Measurements from ENCODE around the gene ATCAY. TPM values are rescaled to one million over a fixed set of nuclear protein-coding genes. Genes with fewer than 3 reads are reported as not detected.

The ATCAY gene
- total and polyA plus RNA-seq, 4 experiments from 2014 or later: not detected

DNA sequence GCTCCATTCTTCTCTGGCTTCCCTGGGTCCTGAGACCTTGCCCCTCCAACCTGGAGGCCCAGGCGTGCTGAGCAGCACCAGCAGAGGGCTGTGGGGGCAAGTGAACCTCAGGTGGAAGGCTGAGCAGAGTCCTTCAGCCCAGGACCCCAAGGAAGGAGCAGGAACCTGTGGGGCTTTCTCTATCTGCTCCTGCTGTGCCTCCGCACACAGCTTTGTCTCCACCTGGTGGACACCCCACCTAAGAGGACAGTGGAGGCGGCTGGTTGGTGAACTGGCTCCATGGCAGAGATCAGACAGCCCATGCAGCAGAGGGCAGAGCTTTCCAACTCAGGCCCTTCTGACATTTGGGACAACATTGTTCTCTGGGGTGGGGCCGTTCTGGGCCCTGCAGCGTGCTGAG lies 31.4 kb upstream of the ATCAY start:
- Mint-ChIP-seq H3K27ac (no peak overlapping the region), H3K27me3 (peaks cover 0 to 1% of the 10 kb centered on the region in 2 donors), H3K9me3 (peaks cover 0 to 10% (median 3%) of the 10 kb centered on the region in 8 donors), H3K4me3 (no peak overlapping the region), H3K36me3 (no peaks in the 10 kb centered on the region), H3K4me1 (no peaks in the 10 kb centered on the region)
- H3K27ac ChIP-seq (ENCODE audit: low read depth, low read length): no peak overlapping the region
- CTCF ChIA-PET (ENCODE audit: partially characterized antibody): interaction anchor here (1.2 to 1.4 kb wide), 3 partner anchors 9 to 109 kb away, joined by 3 to 4 read pairs (median 3); no protein-coding TSS in a partner anchor
- no peak overlapping the region for H3K4me3 ChIP-seq (ENCODE audit: low read length in 2 of 2)
- no peaks in the 10 kb centered on the region for H3K4me1 ChIP-seq (ENCODE audit: insufficient read depth, low read length)
- no peaks in the 10 kb centered on the region for H3K36me3 ChIP-seq (ENCODE audit: insufficient read depth, low read length)
- H3K9me3 ChIP-seq (ENCODE audit: control insufficient read depth in 1 of 2, low read length in 2 of 2): no peaks in the 10 kb centered on the region
- POLR2A ChIA-PET (ENCODE audit: partially characterized antibody): interaction anchor here (0.5 kb wide), 1 partner anchor 10 kb away, joined by 4 read pairs; no protein-coding TSS in a partner anchor
- peak in 4 of 5 donors; percentile 23 to 35 (median 30) for DNase-seq
- intact Hi-C loops (cut with micrococcal nuclease): no loop called here
- H3K27me3 ChIP-seq (ENCODE audit: insufficient read depth, low read length): no peaks in the 10 kb centered on the region

- POLR2A ChIA-PET (ENCODE audit: partially characterized antibody): no interaction called here
- Histone ChIP-seq H3K36me3 (ENCODE audit: insufficient read depth, low read length) (no peaks in the 10 kb centered on the region), H3K27ac (ENCODE audit: low read depth, low read length) (no peak overlapping the region), H3K9me3 (ENCODE audit: control insufficient read depth in 1 of 2, low read length in 2 of 2) (no peaks in the 10 kb centered on the region), H3K4me1 (ENCODE audit: insufficient read depth, low read length) (no peaks in the 10 kb centered on the region), H3K4me3 (ENCODE audit: low read length in 2 of 2) (no peak overlapping the region), H3K27me3 (ENCODE audit: insufficient read depth, low read length) (no peaks in the 10 kb centered on the region)
- no peaks in the 10 kb centered on the region for H3K4me1 Mint-ChIP-seq
- peaks cover 0 to 1% of the 10 kb centered on the region in 2 donors for H3K27me3 Mint-ChIP-seq
- no peaks in the 10 kb centered on the region for H3K36me3 Mint-ChIP-seq
- H3K9me3 Mint-ChIP-seq: peaks cover 0 to 10% (median 3%) of the 10 kb centered on the region in 8 donors
- intact Hi-C loops (cut with micrococcal nuclease): loop anchor here (10.0 kb wide), 1 partner anchor 355 kb away; no protein-coding TSS in a partner anchor
- DNase-seq: no peak
- CTCF ChIA-PET (ENCODE audit: partially characterized antibody): interaction anchor here (1.2 to 1.3 kb wide), 2 partner anchors 13 to 110 kb away, joined by 3 to 4 read pairs; no protein-coding TSS in a partner anchor
- peak overlapping the region in 1 of 7 donors; percentile 49 for H3K27ac Mint-ChIP-seq
- no peak overlapping the region for H3K4me3 Mint-ChIP-seq
Observed at GRCh38 chr19:3849787-3850186, 30.7 kb upstream of the ATCAY start.

DNA sequence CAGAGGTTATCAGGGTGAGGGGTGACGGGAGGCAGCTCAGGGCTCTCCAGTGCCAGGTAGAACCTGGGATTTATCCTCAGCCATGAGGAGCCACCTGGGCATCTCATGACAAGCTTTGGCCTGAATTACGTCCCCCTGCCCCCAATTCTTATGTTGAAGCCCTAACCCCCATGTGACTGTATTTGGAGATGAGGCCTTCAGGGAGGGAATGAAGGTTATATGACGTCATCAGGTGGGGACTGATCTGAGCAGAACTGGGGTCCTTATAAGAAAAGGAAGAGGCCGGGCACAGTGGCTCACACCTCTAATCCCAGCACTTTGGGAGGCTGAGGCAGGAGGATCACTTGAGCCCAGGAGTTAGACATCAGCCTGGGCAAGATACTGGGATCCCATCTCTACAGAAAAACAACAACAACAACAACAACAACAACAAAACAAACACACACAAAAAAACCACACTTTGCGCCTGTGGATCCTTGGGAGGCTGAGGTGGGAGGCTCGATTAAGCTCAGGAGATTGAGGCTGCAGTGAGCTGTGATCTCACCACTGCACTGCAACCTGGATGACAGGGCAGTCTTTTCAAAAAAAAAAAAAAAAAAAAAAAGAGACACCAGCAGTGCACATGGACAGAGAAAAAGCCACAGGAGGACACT lies 30.0 kb upstream of the ATCAY start:
- no peaks in the 10 kb centered on the region for H3K4me1 ChIP-seq (ENCODE audit: insufficient read depth, low read length)
- intact Hi-C loops (cut with micrococcal nuclease): loop anchor here (10.0 kb wide), 1 partner anchor 354 kb away; no protein-coding TSS in a partner anchor
- peak overlapping the region in 1 of 7 donors; percentile 49 for H3K27ac Mint-ChIP-seq
- H3K4me1 Mint-ChIP-seq: peaks cover 0 to 2% (median 0%) of the 10 kb centered on the region in 4 donors
- H3K4me3 ChIP-seq (ENCODE audit: low read length in 2 of 2): no peak overlapping the region
- H3K9me3 ChIP-seq (ENCODE audit: control insufficient read depth in 1 of 2, low read length in 2 of 2): no peaks in the 10 kb centered on the region
- no peaks in the 10 kb centered on the region for H3K36me3 Mint-ChIP-seq
- H3K27me3 Mint-ChIP-seq: peaks cover 0 to 1% of the 10 kb centered on the region in 2 donors
- no peaks in the 10 kb centered on the region for H3K27me3 ChIP-seq (ENCODE audit: insufficient read depth, low read length)
- peaks cover 0 to 10% (median 3%) of the 10 kb centered on the region in 8 donors for H3K9me3 Mint-ChIP-seq
- ChIA-PET CTCF (ENCODE audit: partially characterized antibody) (interaction anchor here (1.2 to 1.3 kb wide), 2 partner anchors 13 to 111 kb away, joined by 3 to 4 read pairs; no protein-coding TSS in a partner anchor), POLR2A (ENCODE audit: partially characterized antibody) (no interaction called here)
- H3K36me3 ChIP-seq (ENCODE audit: insufficient read depth, low read length): no peaks in the 10 kb centered on the region
- DNase-seq: no peak
- no peak overlapping the region for H3K27ac ChIP-seq (ENCODE audit: low read depth, low read length)
- H3K4me3 Mint-ChIP-seq: no peak overlapping the region

DNA sequence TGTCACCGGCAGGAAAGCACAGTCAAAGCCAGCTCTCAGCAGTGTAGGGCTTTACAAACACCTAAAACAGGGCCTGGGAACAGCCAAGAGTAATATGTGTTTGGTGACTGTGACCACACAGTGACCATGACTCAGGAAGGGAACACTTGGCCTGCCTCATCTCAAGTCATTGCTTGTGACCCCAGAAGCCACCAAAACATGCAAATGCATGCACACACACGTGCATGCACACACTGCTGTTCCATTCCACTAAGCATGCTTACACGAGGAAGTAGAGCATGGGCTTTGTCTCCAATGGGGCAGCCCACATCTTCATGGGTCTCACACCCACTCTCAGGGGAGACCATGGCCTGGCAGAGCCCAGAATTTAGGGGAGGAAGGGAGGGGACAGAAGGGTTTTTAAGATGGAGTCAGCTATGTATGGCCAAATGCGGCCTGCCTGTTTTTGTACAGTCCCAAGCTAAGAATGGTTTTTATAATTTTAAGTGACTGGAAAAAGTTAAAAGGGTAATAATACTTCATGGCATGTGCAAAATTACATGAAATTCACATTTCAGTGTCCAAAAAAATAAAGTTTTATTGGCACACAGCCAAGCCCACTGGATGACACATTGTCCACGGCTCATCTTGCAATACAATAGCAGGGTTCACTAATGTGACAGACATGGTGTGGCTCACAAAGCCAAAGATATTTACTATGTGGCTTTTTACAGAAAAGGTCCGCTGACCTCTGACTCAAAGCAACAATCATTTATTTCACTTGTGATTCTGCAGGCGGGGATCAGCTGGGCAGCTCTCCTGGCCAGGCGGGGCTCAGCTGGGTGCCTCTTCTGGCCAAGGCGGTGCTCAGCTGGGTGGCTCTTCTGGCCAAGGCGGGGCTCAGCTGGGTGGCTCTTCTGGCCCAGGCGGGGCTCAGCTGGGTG lies 29.0 kb upstream of the ATCAY start:
- Mint-ChIP-seq H3K4me1 (peaks cover 0 to 2% (median 0%) of the 10 kb centered on the region in 4 donors), H3K27ac (no peak overlapping the region), H3K9me3 (peaks cover 0 to 10% (median 3%) of the 10 kb centered on the region in 8 donors), H3K36me3 (no peaks in the 10 kb centered on the region), H3K4me3 (no peak overlapping the region), H3K27me3 (peaks cover 0 to 1% of the 10 kb centered on the region in 2 donors)
- CTCF ChIA-PET (ENCODE audit: partially characterized antibody): interaction anchor here (0.9 to 1.5 kb wide), 2 partner anchors 134 to 351 kb away, joined by 3 to 4 read pairs; partner anchors contain the start of gene EEF2
- intact Hi-C loops (cut with micrococcal nuclease): loop anchor here (10.0 kb wide), 1 partner anchor 353 kb away; no protein-coding TSS in a partner anchor
- no peaks in the 10 kb centered on the region for H3K36me3 ChIP-seq (ENCODE audit: insufficient read depth, low read length)
- H3K27ac ChIP-seq (ENCODE audit: low read depth, low read length): no peak overlapping the region
- H3K4me1 ChIP-seq (ENCODE audit: insufficient read depth, low read length): no peaks in the 10 kb centered on the region
- no peak for DNase-seq
- H3K27me3 ChIP-seq (ENCODE audit: insufficient read depth, low read length): no peaks in the 10 kb centered on the region
- no peak overlapping the region for H3K4me3 ChIP-seq (ENCODE audit: low read length in 2 of 2)
- H3K9me3 ChIP-seq (ENCODE audit: control insufficient read depth in 1 of 2, low read length in 2 of 2): no peaks in the 10 kb centered on the region
- POLR2A ChIA-PET (ENCODE audit: partially characterized antibody): no interaction called here

- Mint-ChIP-seq H3K4me3 (no peak overlapping the region), H3K27ac (peak overlapping the region in 1 of 7 donors; percentile 68), H3K36me3 (no peaks in the 10 kb centered on the region), H3K4me1 (peaks cover 0 to 2% (median 0%) of the 10 kb centered on the region in 4 donors), H3K9me3 (peaks cover 0 to 10% (median 3%) of the 10 kb centered on the region in 8 donors), H3K27me3 (no peaks in the 10 kb centered on the region)
- Histone ChIP-seq H3K4me3 (ENCODE audit: low read length in 2 of 2) (no peak overlapping the region), H3K27ac (ENCODE audit: low read depth, low read length) (no peak overlapping the region), H3K9me3 (ENCODE audit: control insufficient read depth in 1 of 2, low read length in 2 of 2) (no peaks in the 10 kb centered on the region), H3K4me1 (ENCODE audit: insufficient read depth, low read length) (no peaks in the 10 kb centered on the region), H3K27me3 (ENCODE audit: insufficient read depth, low read length) (no peaks in the 10 kb centered on the region), H3K36me3 (ENCODE audit: insufficient read depth, low read length) (no peaks in the 10 kb centered on the region)
- ChIA-PET CTCF (ENCODE audit: partially characterized antibody) (interaction anchor here (0.9 to 1.5 kb wide), 2 partner anchors 133 to 351 kb away, joined by 3 to 4 read pairs; partner anchors contain the start of gene EEF2), POLR2A (ENCODE audit: partially characterized antibody) (no interaction called here)
- intact Hi-C loops (cut with micrococcal nuclease): loop anchor here (10.0 kb wide), 1 partner anchor 353 kb away; no protein-coding TSS in a partner anchor
- no peak for DNase-seq
Observed at GRCh38 chr19:3852177-3852511, 28.3 kb upstream of the ATCAY start.

GRCh38 chr19:3852614-3853254 lies 27.8 kb upstream of the ATCAY start:
- intact Hi-C loops (cut with micrococcal nuclease): loop anchor here (10.0 kb wide), 1 partner anchor 352 kb away; no protein-coding TSS in a partner anchor
- no peak overlapping the region for H3K4me3 ChIP-seq (ENCODE audit: low read length in 2 of 2)
- no peaks in the 10 kb centered on the region for H3K27me3 Mint-ChIP-seq
- no peak overlapping the region for H3K27ac ChIP-seq (ENCODE audit: low read depth, low read length)
- ChIA-PET POLR2A (ENCODE audit: partially characterized antibody) (no interaction called here), CTCF (ENCODE audit: partially characterized antibody) (interaction anchor here (0.6 to 1.5 kb wide), 3 partner anchors 35 to 350 kb away, joined by 3 to 4 read pairs (median 3); partner anchors contain the start of gene EEF2)
- H3K9me3 Mint-ChIP-seq: peaks cover 0 to 10% (median 3%) of the 10 kb centered on the region in 8 donors
- H3K4me3 Mint-ChIP-seq: no peak overlapping the region
- no peaks in the 10 kb centered on the region for H3K4me1 ChIP-seq (ENCODE audit: insufficient read depth, low read length)
- H3K27me3 ChIP-seq (ENCODE audit: insufficient read depth, low read length): no peaks in the 10 kb centered on the region
- peak overlapping the region in 1 of 7 donors; percentile 68 for H3K27ac Mint-ChIP-seq
- no peaks in the 10 kb centered on the region for H3K36me3 ChIP-seq (ENCODE audit: insufficient read depth, low read length)
- peaks cover 0 to 2% (median 0%) of the 10 kb centered on the region in 4 donors for H3K4me1 Mint-ChIP-seq
- H3K9me3 ChIP-seq (ENCODE audit: control insufficient read depth in 1 of 2, low read length in 2 of 2): no peaks in the 10 kb centered on the region
- peak in 2 of 5 donors; percentile 19 to 20 for DNase-seq
- no peaks in the 10 kb centered on the region for H3K36me3 Mint-ChIP-seq

Measured in CD4-positive, alpha-beta memory T cell (primary cell).